ENCODE measurements around the gene KIR3DL2.
"Not testable (repeated sequence)": the region's sequence is repeated elsewhere in the genome, so short reads cannot be mapped to it uniquely, and the experiment has no call there.

DNA sequence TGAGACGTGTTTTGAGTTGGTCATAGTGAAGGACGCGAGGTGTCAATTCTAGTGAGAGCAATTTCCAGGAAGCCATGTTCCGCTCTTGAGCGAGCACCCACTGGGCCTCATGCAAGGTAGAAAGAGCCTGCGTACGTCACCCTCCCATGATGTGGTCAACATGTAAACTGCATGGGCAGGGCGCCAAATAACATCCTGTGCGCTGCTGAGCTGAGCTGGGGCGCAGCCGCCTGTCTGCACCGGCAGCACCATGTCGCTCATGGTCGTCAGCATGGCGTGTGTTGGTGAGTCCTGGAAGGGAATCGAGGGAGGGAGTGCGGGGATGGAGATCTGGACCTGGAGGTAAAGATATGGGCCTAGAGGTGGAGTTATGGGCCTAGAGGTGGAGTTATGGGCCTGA, 34.0 kb upstream of the KIR3DL2 start, which contains the start of gene KIR3DL1:
- TF ChIP-seq POLR2A (IDR thresholded peaks at IDR 0.05) = not testable (repeated sequence)
- TF ChIP-seq, protein P1, sequence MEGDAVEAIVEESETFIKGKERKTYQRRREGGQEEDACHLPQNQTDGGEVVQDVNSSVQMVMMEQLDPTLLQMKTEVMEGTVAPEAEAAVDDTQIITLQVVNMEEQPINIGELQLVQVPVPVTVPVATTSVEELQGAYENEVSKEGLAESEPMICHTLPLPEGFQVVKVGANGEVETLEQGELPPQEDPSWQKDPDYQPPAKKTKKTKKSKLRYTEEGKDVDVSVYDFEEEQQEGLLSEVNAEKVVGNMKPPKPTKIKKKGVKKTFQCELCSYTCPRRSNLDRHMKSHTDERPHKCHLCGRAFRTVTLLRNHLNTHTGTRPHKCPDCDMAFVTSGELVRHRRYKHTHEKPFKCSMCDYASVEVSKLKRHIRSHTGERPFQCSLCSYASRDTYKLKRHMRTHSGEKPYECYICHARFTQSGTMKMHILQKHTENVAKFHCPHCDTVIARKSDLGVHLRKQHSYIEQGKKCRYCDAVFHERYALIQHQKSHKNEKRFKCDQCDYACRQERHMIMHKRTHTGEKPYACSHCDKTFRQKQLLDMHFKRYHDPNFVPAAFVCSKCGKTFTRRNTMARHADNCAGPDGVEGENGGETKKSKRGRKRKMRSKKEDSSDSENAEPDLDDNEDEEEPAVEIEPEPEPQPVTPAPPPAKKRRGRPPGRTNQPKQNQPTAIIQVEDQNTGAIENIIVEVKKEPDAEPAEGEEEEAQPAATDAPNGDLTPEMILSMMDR (IDR thresholded peaks at IDR 0.05) = not testable (repeated sequence)

Data from upper lobe of left lung (tissue), 4 donors.